ENCODE data around the gene ACAD11.
A peak's percentile ranks its signal among the peaks of the same experiment; 100 is the strongest.

The ACAD11 gene

GRCh38 chr3:132659365-132660051, at the start of gene ACAD11:
Gene ACAD11, minus strand, starts transcription at chr3:132659809. Its CDS starts 58 bp downstream, at chr3:132659751.
- peak within 1 kb of the TSS; percentile 95 for H3K27ac Mint-ChIP-seq
- ATAC-seq (ENCODE audit: low read depth) = peak; percentile 61
- H3K9me3 Mint-ChIP-seq = no peaks in the 10 kb centered on the region

GRCh38 chr3:132703733-132704132, 44.1 kb upstream of the ACAD11 start:
- Mint-ChIP-seq H3K27me3 (no peaks in the 10 kb centered on the region), H3K4me1 (peaks cover 3% of the 10 kb centered on the region), H3K9me3 (no peaks in the 10 kb centered on the region), H3K4me3 (no peak overlapping the region), H3K27ac (no peak overlapping the region), H3K36me3 (peaks cover 27% of the 10 kb centered on the region)
- DNase-seq (ENCODE audit: low spot score in 2 of 2) = no peak
- no peak for ATAC-seq (ENCODE audit: low read depth)

More at GRCh38 chr3:132659365-132660051, at the start of gene ACAD11:
- Mint-ChIP-seq H3K27me3 (no peaks in the 10 kb centered on the region), H3K4me3 (peak within 1 kb of the TSS; percentile 97), H3K36me3 (peaks cover 2% of the 10 kb centered on the region), H3K4me1 (peaks cover 29% of the 10 kb centered on the region)
- DNase-seq (ENCODE audit: low spot score in 2 of 2) = peak; percentile 41 to 50

- Mint-ChIP-seq H3K27ac (peak overlapping the region; percentile 13), H3K9me3 (no peaks in the 10 kb centered on the region), H3K4me3 (no peak overlapping the region), H3K4me1 (no peaks in the 10 kb centered on the region), H3K27me3 (no peaks in the 10 kb centered on the region), H3K36me3 (peaks cover 24% of the 10 kb centered on the region)
- ATAC-seq (ENCODE audit: low read depth) = no peak
- DNase-seq (ENCODE audit: low spot score in 2 of 2) = no peak
Observed at GRCh38 chr3:132695422-132695821, 35.8 kb upstream of the ACAD11 start.

DNA sequence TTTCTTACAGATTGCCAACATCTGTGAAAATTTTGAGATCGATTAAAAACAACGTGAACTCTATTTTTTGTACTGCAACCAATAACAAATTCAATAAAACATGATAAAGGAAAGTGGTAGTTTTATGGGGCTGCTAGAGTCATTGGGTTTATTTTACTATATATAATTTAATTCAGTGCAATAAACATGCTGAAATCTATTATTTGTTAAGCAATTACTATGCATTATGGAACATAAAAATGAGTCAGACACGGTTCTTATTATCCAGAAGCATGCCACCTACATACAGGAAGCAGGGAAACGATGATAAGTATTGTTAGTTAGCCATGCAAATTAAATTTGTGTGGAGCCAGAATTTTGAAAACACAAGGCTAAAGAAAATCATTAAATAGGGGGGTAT, 35.4 kb upstream of the ACAD11 start:
- DNase-seq (ENCODE audit: low spot score in 2 of 2) = no peak
- no peaks in the 10 kb centered on the region for H3K9me3 Mint-ChIP-seq
- no peaks in the 10 kb centered on the region for H3K27me3 Mint-ChIP-seq
- H3K27ac Mint-ChIP-seq = peak overlapping the region; percentile 62
- no peaks in the 10 kb centered on the region for H3K4me1 Mint-ChIP-seq
- no peak for ATAC-seq (ENCODE audit: low read depth)
- peaks cover 24% of the 10 kb centered on the region for H3K36me3 Mint-ChIP-seq
- H3K4me3 Mint-ChIP-seq = no peak overlapping the region

DNA sequence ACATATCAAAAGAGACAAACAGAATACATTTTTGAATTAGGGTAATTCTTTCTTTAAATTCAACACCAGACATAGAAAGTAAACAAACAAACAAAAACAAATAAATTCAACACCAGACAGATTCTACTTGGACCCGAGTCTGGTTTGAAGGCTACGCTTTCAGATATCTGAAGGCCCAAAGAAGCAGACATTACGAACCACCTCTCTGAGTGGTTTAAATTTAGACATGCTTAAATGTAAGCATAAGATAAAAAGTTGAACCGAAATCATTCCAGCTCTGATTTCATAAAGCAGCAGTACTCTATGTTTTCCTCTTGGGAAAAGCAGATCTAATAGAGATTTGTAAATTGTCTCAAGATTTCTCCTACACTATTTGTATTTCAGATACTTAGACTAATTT, 30.4 kb upstream of the ACAD11 start:
- Mint-ChIP-seq H3K9me3 (no peaks in the 10 kb centered on the region), H3K27ac (no peak overlapping the region), H3K4me3 (no peak overlapping the region), H3K4me1 (no peaks in the 10 kb centered on the region), H3K27me3 (no peaks in the 10 kb centered on the region), H3K36me3 (peaks cover 18% of the 10 kb centered on the region)
- no peak for ATAC-seq (ENCODE audit: low read depth)
- no peak for DNase-seq (ENCODE audit: low spot score in 2 of 2)

DNA sequence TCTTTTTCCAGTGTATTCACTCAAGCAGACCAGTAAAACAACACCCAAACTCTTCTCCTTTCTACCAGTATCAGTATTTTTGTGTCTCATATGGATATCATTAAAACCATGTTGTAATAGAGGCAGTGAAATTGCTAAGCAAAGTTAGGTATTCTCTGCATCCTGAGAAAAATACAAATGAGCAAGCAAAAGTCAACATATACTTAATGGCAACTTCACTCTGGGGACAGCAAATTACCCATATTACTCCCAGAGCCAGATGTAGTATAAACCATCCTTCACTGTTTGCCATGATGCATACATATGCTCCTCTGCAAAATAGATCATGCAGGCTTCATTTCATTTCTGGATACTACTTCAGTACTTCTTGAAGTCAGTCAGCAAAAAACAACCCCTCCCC, 22.6 kb upstream of the ACAD11 start:
- ATAC-seq (ENCODE audit: low read depth) (no peak), DNase-seq (ENCODE audit: low spot score in 2 of 2) (no peak)
- H3K4me3 Mint-ChIP-seq = no peak overlapping the region
- H3K36me3 Mint-ChIP-seq = peaks cover 14% of the 10 kb centered on the region
- no peaks in the 10 kb centered on the region for H3K9me3 Mint-ChIP-seq
- H3K4me1 Mint-ChIP-seq = no peaks in the 10 kb centered on the region
- H3K27me3 Mint-ChIP-seq = no peaks in the 10 kb centered on the region
- H3K27ac Mint-ChIP-seq = peak overlapping the region; percentile 54

DNA sequence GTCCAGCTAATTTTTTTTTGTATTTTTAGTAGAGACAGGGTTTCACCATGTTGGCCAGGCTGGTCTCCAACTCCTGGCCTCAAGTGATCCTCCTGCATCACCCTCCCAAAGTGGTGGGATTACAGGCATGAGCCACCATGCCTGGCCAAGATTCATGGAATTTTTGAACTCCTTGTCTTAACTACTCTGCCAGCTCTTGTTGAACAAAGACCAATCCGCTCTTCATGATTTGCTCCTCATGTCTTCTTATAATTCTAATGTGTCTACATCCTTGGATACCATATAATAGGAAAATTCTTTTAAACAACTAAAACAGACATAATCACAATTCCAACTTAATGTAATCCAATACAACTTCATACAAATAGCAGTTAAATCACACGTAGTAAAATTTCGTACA, 21.8 kb upstream of the ACAD11 start:
- no peak for ATAC-seq (ENCODE audit: low read depth)

DNA sequence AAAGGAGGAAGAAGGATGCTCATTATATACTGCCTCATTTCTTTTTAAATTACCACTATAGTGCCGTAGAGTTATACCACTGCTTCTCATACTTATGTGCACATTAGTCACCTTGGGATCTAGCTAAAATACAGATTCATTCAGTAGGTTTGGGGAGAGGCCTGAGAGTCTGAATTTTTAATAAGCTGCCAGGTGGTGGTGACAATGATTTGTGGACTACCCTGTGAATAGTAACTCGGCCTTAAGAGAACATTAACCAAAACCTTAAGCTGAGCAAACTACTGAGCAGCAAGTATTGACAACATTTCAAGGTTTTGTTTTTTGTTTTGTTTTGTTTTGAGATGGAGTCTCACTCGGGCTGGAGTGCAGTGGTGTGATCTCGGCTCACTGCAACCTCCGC, 20.3 kb upstream of the ACAD11 start:
- Mint-ChIP-seq H3K4me1 (peaks cover 2% of the 10 kb centered on the region), H3K27me3 (no peaks in the 10 kb centered on the region), H3K4me3 (no peak overlapping the region), H3K27ac (peak overlapping the region; percentile 35), H3K9me3 (no peaks in the 10 kb centered on the region), H3K36me3 (peaks cover 18% of the 10 kb centered on the region)
- DNase-seq (ENCODE audit: low spot score in 2 of 2) (no peak), ATAC-seq (ENCODE audit: low read depth) (no peak)

More for the DNA sequence above, 21.8 kb upstream of the ACAD11 start:
- no peaks in the 10 kb centered on the region for H3K27me3 Mint-ChIP-seq
- peaks cover 16% of the 10 kb centered on the region for H3K36me3 Mint-ChIP-seq
- no peaks in the 10 kb centered on the region for H3K4me1 Mint-ChIP-seq
- no peak overlapping the region for H3K27ac Mint-ChIP-seq
- no peak for DNase-seq (ENCODE audit: low spot score in 2 of 2)
- no peak overlapping the region for H3K4me3 Mint-ChIP-seq
- H3K9me3 Mint-ChIP-seq = no peaks in the 10 kb centered on the region

DNA sequence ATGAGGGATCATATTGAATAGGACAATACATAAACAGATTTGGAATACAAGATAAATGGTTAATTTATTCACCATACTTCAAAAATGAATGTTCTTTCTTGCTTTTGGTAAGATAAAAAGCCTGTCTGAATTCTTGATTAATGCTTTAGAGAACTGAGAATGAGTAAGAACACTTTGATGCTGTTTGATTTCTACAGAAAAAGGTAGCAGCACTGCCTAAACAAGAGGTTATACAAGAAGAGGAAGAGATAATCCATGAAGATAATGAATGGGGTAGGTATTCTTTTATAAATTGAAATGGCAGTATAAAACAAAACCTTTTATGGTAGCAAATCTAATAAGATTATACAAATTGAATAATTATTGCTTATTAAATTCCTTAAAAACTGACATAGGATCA, 15.8 kb upstream of the ACAD11 start:
- Mint-ChIP-seq H3K27ac (peak overlapping the region; percentile 66), H3K9me3 (no peaks in the 10 kb centered on the region), H3K4me3 (no peak overlapping the region), H3K36me3 (peaks cover 7% of the 10 kb centered on the region), H3K27me3 (no peaks in the 10 kb centered on the region), H3K4me1 (peaks cover 2% of the 10 kb centered on the region)
- ATAC-seq (ENCODE audit: low read depth) = no peak
- no peak for DNase-seq (ENCODE audit: low spot score in 2 of 2)

DNA sequence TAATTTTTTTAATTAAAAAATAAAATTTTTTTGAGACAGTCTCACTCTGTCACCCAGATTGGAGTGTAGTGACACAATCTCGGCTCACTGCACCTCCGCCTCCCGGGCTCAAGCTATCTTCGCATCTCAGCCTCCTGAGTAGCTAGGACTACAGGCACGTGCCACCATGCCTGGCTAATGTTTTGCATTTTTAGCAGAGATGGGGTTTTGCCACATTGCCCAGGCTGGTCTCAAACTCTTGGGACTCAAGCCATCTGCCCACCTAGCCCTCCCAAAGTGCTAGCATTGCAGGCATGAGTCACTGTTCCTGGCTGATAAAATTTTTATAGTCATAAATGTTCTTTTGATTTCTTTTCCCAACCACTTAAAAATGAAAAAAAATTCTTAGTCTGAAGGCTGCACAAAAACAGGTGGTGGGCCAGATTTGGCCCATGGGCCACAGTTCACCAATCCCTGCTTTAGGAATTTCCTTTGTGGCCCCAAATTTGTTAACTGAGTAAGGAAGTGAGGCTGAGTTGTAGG, 9.7 kb upstream of the ACAD11 start:
- Mint-ChIP-seq H3K27ac (no peak overlapping the region), H3K4me3 (no peak overlapping the region)

DNA sequence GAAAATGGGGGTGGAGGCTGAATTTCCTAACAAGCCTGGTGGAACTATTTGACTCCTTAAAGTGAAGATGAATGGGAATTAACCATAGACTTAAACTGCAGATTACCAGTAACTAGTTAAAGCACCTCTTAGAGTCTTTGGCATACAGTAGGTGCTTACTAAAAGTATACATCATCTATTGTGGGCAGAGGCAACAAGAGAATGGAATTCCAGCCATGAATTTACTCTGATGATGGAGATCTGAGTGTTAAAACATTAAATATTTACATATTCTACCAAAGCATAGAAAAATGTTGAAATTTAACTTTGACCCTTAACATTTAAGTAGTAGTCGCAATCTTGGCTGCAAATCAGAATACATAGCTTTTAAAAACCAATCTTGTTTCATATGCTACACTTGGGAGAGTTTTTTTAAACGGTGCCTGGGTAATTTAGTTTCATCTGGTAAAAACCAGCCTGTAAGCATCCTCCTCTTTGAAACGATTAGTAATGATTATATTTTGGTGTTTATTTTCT, 5.7 kb upstream of the ACAD11 start:
- Mint-ChIP-seq H3K27me3 (no peaks in the 10 kb centered on the region), H3K27ac (peak overlapping the region; percentile 4), H3K36me3 (peaks cover 2% of the 10 kb centered on the region), H3K4me3 (no peak overlapping the region), H3K9me3 (no peaks in the 10 kb centered on the region), H3K4me1 (peaks cover 24% of the 10 kb centered on the region)
- no peak for DNase-seq (ENCODE audit: low spot score in 2 of 2)
- no peak for ATAC-seq (ENCODE audit: low read depth)

More for the DNA sequence above, 9.7 kb upstream of the ACAD11 start:
- peaks cover 4% of the 10 kb centered on the region for H3K4me1 Mint-ChIP-seq
- no peaks in the 10 kb centered on the region for H3K36me3 Mint-ChIP-seq
- no peak for ATAC-seq (ENCODE audit: low read depth)
- no peaks in the 10 kb centered on the region for H3K9me3 Mint-ChIP-seq
- H3K27me3 Mint-ChIP-seq = no peaks in the 10 kb centered on the region
- no peak for DNase-seq (ENCODE audit: low spot score in 2 of 2)

DNA sequence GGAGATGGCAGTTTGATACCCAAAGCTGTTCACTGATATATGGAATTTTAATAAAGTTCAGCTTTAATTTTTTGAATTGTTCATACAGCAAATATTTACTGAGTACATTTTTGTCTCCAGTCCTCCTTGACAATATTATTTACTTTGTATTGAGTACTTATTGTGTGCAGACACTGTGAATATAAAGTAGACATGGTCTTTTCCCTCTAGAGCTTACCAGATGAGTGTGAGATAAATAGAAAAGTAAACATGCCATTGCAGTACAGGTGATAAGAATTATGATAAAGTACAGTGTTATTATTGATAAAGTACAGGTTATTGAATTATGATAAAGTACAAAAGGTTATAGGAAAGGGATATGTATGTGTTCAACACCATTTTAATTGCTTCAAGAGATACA, 2.6 kb upstream of the ACAD11 start:
- no peaks in the 10 kb centered on the region for H3K9me3 Mint-ChIP-seq
- peaks cover 2% of the 10 kb centered on the region for H3K36me3 Mint-ChIP-seq
- H3K27me3 Mint-ChIP-seq = no peaks in the 10 kb centered on the region
- H3K4me1 Mint-ChIP-seq = peaks cover 25% of the 10 kb centered on the region
- H3K27ac Mint-ChIP-seq = no peak overlapping the region
- H3K4me3 Mint-ChIP-seq = no peak overlapping the region
- no peak for ATAC-seq (ENCODE audit: low read depth)
- no peak for DNase-seq (ENCODE audit: low spot score in 2 of 2)

- H3K9me3 Mint-ChIP-seq = no peaks in the 10 kb centered on the region
- ATAC-seq (ENCODE audit: low read depth) (no peak), DNase-seq (ENCODE audit: low spot score in 2 of 2) (no peak)
- peaks cover 2% of the 10 kb centered on the region for H3K36me3 Mint-ChIP-seq
- H3K27me3 Mint-ChIP-seq = no peaks in the 10 kb centered on the region
- H3K27ac Mint-ChIP-seq = peak overlapping the region; percentile 95
- H3K4me1 Mint-ChIP-seq = peaks cover 25% of the 10 kb centered on the region
- H3K4me3 Mint-ChIP-seq = peak overlapping the region; percentile 97
Observed at GRCh38 chr3:132661101-132661500, 1.5 kb upstream of the ACAD11 start.

GRCh38 chr3:132660811-132661070, 1.1 kb upstream of the ACAD11 start:
- no peak for DNase-seq (ENCODE audit: low spot score in 2 of 2)
- Mint-ChIP-seq H3K27me3 (no peaks in the 10 kb centered on the region), H3K4me3 (peak overlapping the region; percentile 97), H3K36me3 (peaks cover 2% of the 10 kb centered on the region), H3K9me3 (no peaks in the 10 kb centered on the region), H3K27ac (peak overlapping the region; percentile 95), H3K4me1 (peaks cover 25% of the 10 kb centered on the region)
- ATAC-seq (ENCODE audit: low read depth) = no peak
